Measurements from ENCODE around the gene STUM. TPM values are rescaled to one million over a fixed set of nuclear protein-coding genes. Genes with fewer than 3 reads are reported as not detected.

Gene STUM
- polyA plus RNA-seq, 1 donor (not counting 4 experiments of a cell fraction or from before 2014, with no cell fraction given), result 0.01 TPM

GRCh38 chr1:226577401-226578180, 29.0 kb downstream of the STUM start:
- no peaks in the 10 kb centered on the region for H3K9me3 ChIP-seq (ENCODE audit: control insufficient read depth, low read depth, low read length)
- H2AFZ ChIP-seq (ENCODE audit: control insufficient read depth, low read length), result no peak overlapping the region
- H3K9me1 ChIP-seq (ENCODE audit: control insufficient read depth, extremely low read depth, insufficient read depth, low read length), result no peaks in the 10 kb centered on the region
- no peak overlapping the region for H3K27ac ChIP-seq (ENCODE audit: control insufficient read depth, insufficient read depth, low read length)
- dilution Hi-C loops (cut with MboI; ENCODE audit: extremely low pct_ligation_motif_present, low sequenced_read_pairs), result no loop called here
- no peaks in the 10 kb centered on the region for H3K4me1 ChIP-seq (ENCODE audit: control insufficient read depth, extremely low read depth, insufficient read depth, low read length)
- DNase-seq (ENCODE audit: low read depth, low spot score) (no peak), FAIRE-seq (no peak)
- H3K36me3 ChIP-seq (ENCODE audit: control insufficient read depth in 2 of 2, extremely low read depth in 1 of 2, insufficient read depth in 2 of 2, low read length in 2 of 2), result no peaks in the 10 kb centered on the region
- H3K27me3 ChIP-seq (ENCODE audit: control insufficient read depth, extremely low read depth, insufficient read depth, low read length), result no peaks in the 10 kb centered on the region
- no peak overlapping the region for H3K9ac ChIP-seq (ENCODE audit: control insufficient read depth, extremely low read depth, insufficient read depth, low read length)
- H4K20me1 ChIP-seq (ENCODE audit: control insufficient read depth, extremely low read depth, insufficient read depth, low read length), result no peaks in the 10 kb centered on the region
- TF ChIP-seq CTCF (optimal IDR thresholded peaks at IDR 0.05 in 1 of 3, IDR thresholded peaks at IDR 0.05 in 1 of 3, conservative IDR thresholded peaks at IDR 0.05 in 1 of 3; ENCODE audit: extremely low read depth in 1 of 3, insufficient read depth in 2 of 3, low read length in 3 of 3), result no peak
- no peak for TF ChIP-seq EZH2 (IDR thresholded peaks at IDR 0.05; ENCODE audit: low read length)
- no peak overlapping the region for H3K4me2 ChIP-seq (ENCODE audit: control insufficient read depth, extremely low read depth, insufficient read depth, low read depth, low read length)
- no peak overlapping the region for H3K4me3 ChIP-seq (ENCODE audit: control insufficient read depth in 2 of 3, extremely low read depth in 1 of 3, insufficient read depth in 2 of 3, low read depth in 1 of 3, low read length in 3 of 3)
- H3K79me2 ChIP-seq (ENCODE audit: control insufficient read depth, insufficient read depth, low read length), result no peaks in the 10 kb centered on the region

- Histone ChIP-seq H3K4me3 (ENCODE audit: control insufficient read depth in 2 of 3, extremely low read depth in 1 of 3, insufficient read depth in 2 of 3, low read depth in 1 of 3, low read length in 3 of 3) (no peak overlapping the region), H2AFZ (ENCODE audit: control insufficient read depth, low read length) (no peak overlapping the region), H3K27me3 (ENCODE audit: control insufficient read depth, extremely low read depth, insufficient read depth, low read length) (no peaks in the 10 kb centered on the region), H4K20me1 (ENCODE audit: control insufficient read depth, extremely low read depth, insufficient read depth, low read length) (no peaks in the 10 kb centered on the region), H3K9ac (ENCODE audit: control insufficient read depth, extremely low read depth, insufficient read depth, low read length) (no peak overlapping the region), H3K4me2 (ENCODE audit: control insufficient read depth, extremely low read depth, insufficient read depth, low read depth, low read length) (no peak overlapping the region), H3K9me3 (ENCODE audit: control insufficient read depth, low read depth, low read length) (no peaks in the 10 kb centered on the region), H3K36me3 (ENCODE audit: control insufficient read depth in 2 of 2, extremely low read depth in 1 of 2, insufficient read depth in 2 of 2, low read length in 2 of 2) (no peaks in the 10 kb centered on the region), H3K27ac (ENCODE audit: control insufficient read depth, insufficient read depth, low read length) (no peak overlapping the region), H3K9me1 (ENCODE audit: control insufficient read depth, extremely low read depth, insufficient read depth, low read length) (no peaks in the 10 kb centered on the region), H3K4me1 (ENCODE audit: control insufficient read depth, extremely low read depth, insufficient read depth, low read length) (no peaks in the 10 kb centered on the region), H3K79me2 (ENCODE audit: control insufficient read depth, insufficient read depth, low read length) (no peaks in the 10 kb centered on the region)
- FAIRE-seq, result no peak
- dilution Hi-C loops (cut with MboI; ENCODE audit: extremely low pct_ligation_motif_present, low sequenced_read_pairs), result no loop called here
- no peak for DNase-seq (ENCODE audit: low read depth, low spot score)
- TF ChIP-seq CTCF (optimal IDR thresholded peaks at IDR 0.05 in 1 of 3, IDR thresholded peaks at IDR 0.05 in 1 of 3, conservative IDR thresholded peaks at IDR 0.05 in 1 of 3; ENCODE audit: extremely low read depth in 1 of 3, insufficient read depth in 2 of 3, low read length in 3 of 3), result no peak
- TF ChIP-seq EZH2 (IDR thresholded peaks at IDR 0.05; ENCODE audit: low read length), result no peak
These were observed 30.5 kb downstream of the STUM start for GRCh38 chr1:226578946-226579578.

All from keratinocyte (primary cell).